ENCODE results near the gene SLC10A1. TPM values are rescaled to one million over a fixed set of nuclear protein-coding genes. Genes with fewer than 3 reads are reported as not detected.
A peak's percentile ranks its signal among the peaks of the same experiment; 100 is the strongest.

The SLC10A1 gene
- total RNA-seq, 1 donor from 2014 or later, result not detected

GRCh38 chr14:69770559-69770958, 26.5 kb downstream of the SLC10A1 start:
- H3K4me1 ChIP-seq, result peaks cover 68% of the 10 kb centered on the region
- TF ChIP-seq CTCF (IDR thresholded peaks at IDR 0.05), result no peak

GRCh38 chr14:69769623-69770022, 27.4 kb downstream of the SLC10A1 start:
- Histone ChIP-seq H3K27me3 (ENCODE audit: low read depth) (no peaks in the 10 kb centered on the region), H3K9me3 (no peaks in the 10 kb centered on the region), H3K4me1 (peaks cover 68% of the 10 kb centered on the region), H3K36me3 (peaks cover 68% of the 10 kb centered on the region), H3K27ac (no peak overlapping the region), H3K4me3 (peak overlapping the region; percentile 10)
- TF ChIP-seq CTCF (IDR thresholded peaks at IDR 0.05), result no peak
- intact Hi-C loops (cut with DNase I), result no loop called here
- no peak for DNase-seq
- no peak for ATAC-seq

More at GRCh38 chr14:69770559-69770958, 26.5 kb downstream of the SLC10A1 start:
- ATAC-seq, result no peak
- Histone ChIP-seq H3K36me3 (peaks cover 77% of the 10 kb centered on the region), H3K27ac (no peak overlapping the region), H3K27me3 (ENCODE audit: low read depth) (no peaks in the 10 kb centered on the region), H3K9me3 (no peaks in the 10 kb centered on the region), H3K4me3 (no peak overlapping the region)
- no peak for DNase-seq
- intact Hi-C loops (cut with DNase I), result no loop called here

GRCh38 chr14:69768873-69769272, 28.2 kb downstream of the SLC10A1 start:
- ATAC-seq, result no peak
- H3K4me3 ChIP-seq, result peak overlapping the region; percentile 91
- H3K27me3 ChIP-seq (ENCODE audit: low read depth), result no peaks in the 10 kb centered on the region
- no peak for TF ChIP-seq CTCF (IDR thresholded peaks at IDR 0.05)
- H3K4me1 ChIP-seq, result peaks cover 61% of the 10 kb centered on the region
- no peak for DNase-seq
- intact Hi-C loops (cut with DNase I), result no loop called here
- H3K9me3 ChIP-seq, result no peaks in the 10 kb centered on the region
- H3K36me3 ChIP-seq, result peaks cover 60% of the 10 kb centered on the region
- no peak overlapping the region for H3K27ac ChIP-seq

- H3K9me3 ChIP-seq, result no peaks in the 10 kb centered on the region
- ATAC-seq (peak; percentile 95), DNase-seq (peak; percentile 95)
- peak overlapping the region; percentile 100 for H3K27ac ChIP-seq
- peaks cover 46% of the 10 kb centered on the region for H3K36me3 ChIP-seq
- TF ChIP-seq CTCF (IDR thresholded peaks at IDR 0.05), result no peak
- intact Hi-C loops (cut with DNase I), result no loop called here
- peak overlapping the region; percentile 91 for H3K4me3 ChIP-seq
- H3K4me1 ChIP-seq, result peaks cover 50% of the 10 kb centered on the region
- H3K27me3 ChIP-seq (ENCODE audit: low read depth), result no peaks in the 10 kb centered on the region
Observed at GRCh38 chr14:69767369-69767999, 29.6 kb downstream of the SLC10A1 start.

- ATAC-seq (peak; percentile 97 to 98), DNase-seq (peak; percentile 98)
- H3K4me3 ChIP-seq, result peak within 1 kb of the TSS; percentile 91
- no peaks in the 10 kb centered on the region for H3K27me3 ChIP-seq (ENCODE audit: low read depth)
- peaks cover 45% of the 10 kb centered on the region for H3K4me1 ChIP-seq
- H3K36me3 ChIP-seq, result peaks cover 41% of the 10 kb centered on the region
- TF ChIP-seq CTCF (IDR thresholded peaks at IDR 0.05), result no peak
- H3K9me3 ChIP-seq, result no peaks in the 10 kb centered on the region
- intact Hi-C loops (cut with DNase I), result no loop called here
- H3K27ac ChIP-seq, result peak within 1 kb of the TSS; percentile 100
Observed at GRCh38 chr14:69766984-69767368, 30.1 kb downstream of the SLC10A1 start, which contains the start of gene SRSF5. TSS of gene SRSF5 (plus strand) at chr14:69767142. CDS start at chr14:69768157, 1,015 bp downstream.

Measured in lower lobe of right lung (tissue), 2 donors.